NT2/D1 (cell line): ENCODE data around the gene ATP2C1.
"Not testable (repeated sequence)": the region's sequence is repeated elsewhere in the genome, so short reads cannot be mapped to it uniquely, and the experiment has no call there.

ENCODE experiments used
- SUZ12 ChIP-seq: IDR thresholded peaks from 2 replicates; pipeline ENCODE4 v1.6.1; 2011; ENCODE audit not compliant: insufficient read length, insufficient read depth; ENCODE audit errors: extremely low read depth
- YY1 ChIP-seq: IDR thresholded peaks from 2 replicates; pipeline ENCODE4 v1.6.1; 2011; ENCODE audit not compliant: insufficient read length, insufficient read depth
- ZNF274 ChIP-seq: IDR thresholded peaks from 2 replicates; pipeline ENCODE4 v1.6.1; 2011; ENCODE audit warnings: mild to moderate bottlenecking, low read depth, low read length

DNA sequence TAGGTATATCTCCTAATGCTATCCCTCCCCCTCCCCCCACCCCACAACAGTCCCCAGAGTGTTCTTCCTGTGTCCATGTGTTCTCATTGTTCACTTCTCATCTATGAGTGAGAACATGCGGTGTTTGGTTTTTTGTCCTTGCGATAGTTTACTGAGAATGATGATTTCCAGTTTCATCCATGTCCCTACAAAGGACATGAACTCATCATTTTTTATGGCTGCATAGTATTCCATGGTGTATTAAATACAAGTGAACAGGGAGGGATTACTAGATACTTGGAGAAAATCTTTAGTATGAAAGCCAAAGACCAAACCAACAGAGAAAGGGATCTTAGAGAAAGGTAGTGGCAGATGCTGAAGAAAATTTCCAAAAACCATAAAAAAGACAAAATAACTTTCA lies 78.7 kb downstream of the ATP2C1 start:
- TF ChIP-seq ZNF274, YY1, SUZ12: not testable (repeated sequence)
